Osteoblast (primary cell): ENCODE data around the gene ZNF488. TPM values are rescaled to one million over a fixed set of nuclear protein-coding genes. Genes with fewer than 3 reads are reported as not detected.
A peak's percentile ranks its signal among the peaks of the same experiment; 100 is the strongest.

Experiments
- DNase-seq: peaks from one replicate; pipeline ENCODE4 v3.0.0; 2011; ENCODE audit warnings: low spot score, mixed read lengths; ENCODE audit not compliant: insufficient read length; ENCODE audit errors: missing footprints
- H2AFZ ChIP-seq: 2 replicates; pipeline ENCODE4 v1.6.0; 2011; ENCODE audit warnings: mild to moderate bottlenecking, low read length
- H3K27ac ChIP-seq: 2 replicates; pipeline ENCODE4 v1.5.1; 2011; ENCODE audit warnings: mild to moderate bottlenecking, low read depth, low read length, moderate library complexity
- H3K27me3 ChIP-seq: 2 replicates; pipeline ENCODE4 v1.6.0; 2012; ENCODE audit warnings: mild to moderate bottlenecking, control low read depth, inconsistent platforms, low read length, moderate library complexity; ENCODE audit not compliant: insufficient read depth
- H3K36me3 ChIP-seq: 2 replicates; pipeline ENCODE4 v1.5.1; 2011; ENCODE audit warnings: mild to moderate bottlenecking, low read length, control low read depth, moderate library complexity; ENCODE audit not compliant: insufficient read depth
- H3K4me1 ChIP-seq: 2 replicates; pipeline ENCODE4 v1.5.1; 2011; ENCODE audit warnings: mild to moderate bottlenecking, low read length, control low read depth, moderate library complexity; ENCODE audit not compliant: insufficient read depth
- H3K4me2 ChIP-seq: 2 replicates; pipeline ENCODE4 v1.6.0; 2011; ENCODE audit warnings: mild to moderate bottlenecking, low read length; ENCODE audit not compliant: insufficient read depth
- H3K4me3 ChIP-seq: fragments of 200-600 bp; sonication (generic); 3 replicates; pipeline ENCODE4 v1.5.1; 2012; ENCODE audit warnings: mild to moderate bottlenecking, low read length, inconsistent platforms; ENCODE audit not compliant: insufficient read depth
- H3K79me2 ChIP-seq: 2 replicates; pipeline ENCODE4 v1.6.0; 2012; ENCODE audit warnings: mild to moderate bottlenecking, low read length, control low read depth, inconsistent platforms; ENCODE audit not compliant: insufficient read depth
- H3K9me3 ChIP-seq: 2 replicates; pipeline ENCODE4 v1.5.1; 2011; ENCODE audit warnings: low read depth, low read length, control low read depth
- H4K20me1 ChIP-seq: 2 replicates; pipeline ENCODE4 v1.6.0; 2012; ENCODE audit warnings: mild to moderate bottlenecking, low read length, control low read depth; ENCODE audit not compliant: insufficient read depth
- total RNA-seq: library from RNA; depleted of rRNA; stranded (reverse); fragments of >200 nt; gene quantifications from 2 replicates; pipeline ENCODE4 v1.2.3, GENCODE V29; 2012
- TF ChIP-seq, protein P1 (sequence below): IDR thresholded peaks from 2 replicates; pipeline ENCODE4 v1.5.1; 2011; ENCODE audit warnings: mild to moderate bottlenecking, low read depth, low read length, moderate library complexity; ENCODE audit errors: extremely low read depth

ZNF488 gene
- total RNA-seq, 1 donor = under 0.01 TPM

DNA sequence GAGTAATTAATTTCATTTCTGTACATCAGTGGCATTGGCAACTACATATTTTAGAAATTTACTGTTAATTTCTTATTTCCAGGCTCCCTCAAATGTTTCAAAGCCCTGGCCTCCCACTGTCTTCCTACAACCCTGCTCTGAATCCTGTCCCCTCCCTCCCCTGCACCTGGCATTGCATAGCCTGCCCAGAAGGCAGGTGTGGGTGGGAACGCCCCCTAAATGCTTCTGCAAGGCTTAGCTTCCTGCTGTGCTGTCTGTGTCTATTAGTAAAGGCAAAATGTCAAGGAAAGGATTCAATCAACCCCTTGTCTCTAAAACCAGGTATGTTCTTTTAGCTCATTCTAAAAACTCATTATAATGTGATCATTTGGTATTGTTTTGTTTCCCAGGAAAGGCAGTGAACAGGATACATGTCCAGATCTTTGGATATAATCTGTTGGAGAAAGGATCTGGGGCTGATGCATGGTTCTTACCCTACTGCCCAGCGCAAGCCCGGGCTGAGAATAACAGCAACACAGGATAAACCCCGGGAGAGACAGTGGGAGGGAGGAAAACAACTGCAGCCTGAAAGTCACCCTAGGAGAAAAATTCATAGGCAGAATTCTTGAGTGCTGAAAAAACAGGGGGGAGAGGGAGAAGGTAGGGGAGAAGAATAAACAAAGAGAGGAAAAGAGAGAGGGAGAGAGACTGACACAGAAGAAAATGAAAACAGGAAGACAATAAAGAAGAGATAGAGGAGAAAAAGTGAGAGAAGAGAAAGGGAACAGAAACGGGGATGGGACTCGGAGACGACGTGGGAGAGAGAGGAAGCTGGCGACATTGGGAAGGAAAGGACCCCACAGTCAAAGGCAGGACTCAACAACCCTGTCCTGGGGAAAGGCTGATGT, 589 bp downstream of the ZNF488 start:
- peaks cover 11% of the 10 kb centered on the region for H3K4me1 ChIP-seq
- no peak overlapping the region for H3K27ac ChIP-seq
- DNase-seq = no peak
- H3K4me2 ChIP-seq = peak overlapping the region; percentile 84
- no peaks in the 10 kb centered on the region for H3K36me3 ChIP-seq
- peak overlapping the region; percentile 81 for H3K4me3 ChIP-seq
- H4K20me1 ChIP-seq = no peaks in the 10 kb centered on the region
- no peaks in the 10 kb centered on the region for H3K79me2 ChIP-seq
- no peaks in the 10 kb centered on the region for H3K9me3 ChIP-seq
- peak overlapping the region; percentile 78 for H2AFZ ChIP-seq
- TF ChIP-seq, protein P1, sequence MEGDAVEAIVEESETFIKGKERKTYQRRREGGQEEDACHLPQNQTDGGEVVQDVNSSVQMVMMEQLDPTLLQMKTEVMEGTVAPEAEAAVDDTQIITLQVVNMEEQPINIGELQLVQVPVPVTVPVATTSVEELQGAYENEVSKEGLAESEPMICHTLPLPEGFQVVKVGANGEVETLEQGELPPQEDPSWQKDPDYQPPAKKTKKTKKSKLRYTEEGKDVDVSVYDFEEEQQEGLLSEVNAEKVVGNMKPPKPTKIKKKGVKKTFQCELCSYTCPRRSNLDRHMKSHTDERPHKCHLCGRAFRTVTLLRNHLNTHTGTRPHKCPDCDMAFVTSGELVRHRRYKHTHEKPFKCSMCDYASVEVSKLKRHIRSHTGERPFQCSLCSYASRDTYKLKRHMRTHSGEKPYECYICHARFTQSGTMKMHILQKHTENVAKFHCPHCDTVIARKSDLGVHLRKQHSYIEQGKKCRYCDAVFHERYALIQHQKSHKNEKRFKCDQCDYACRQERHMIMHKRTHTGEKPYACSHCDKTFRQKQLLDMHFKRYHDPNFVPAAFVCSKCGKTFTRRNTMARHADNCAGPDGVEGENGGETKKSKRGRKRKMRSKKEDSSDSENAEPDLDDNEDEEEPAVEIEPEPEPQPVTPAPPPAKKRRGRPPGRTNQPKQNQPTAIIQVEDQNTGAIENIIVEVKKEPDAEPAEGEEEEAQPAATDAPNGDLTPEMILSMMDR = no peak
- peaks cover 48% of the 10 kb centered on the region for H3K27me3 ChIP-seq

DNA sequence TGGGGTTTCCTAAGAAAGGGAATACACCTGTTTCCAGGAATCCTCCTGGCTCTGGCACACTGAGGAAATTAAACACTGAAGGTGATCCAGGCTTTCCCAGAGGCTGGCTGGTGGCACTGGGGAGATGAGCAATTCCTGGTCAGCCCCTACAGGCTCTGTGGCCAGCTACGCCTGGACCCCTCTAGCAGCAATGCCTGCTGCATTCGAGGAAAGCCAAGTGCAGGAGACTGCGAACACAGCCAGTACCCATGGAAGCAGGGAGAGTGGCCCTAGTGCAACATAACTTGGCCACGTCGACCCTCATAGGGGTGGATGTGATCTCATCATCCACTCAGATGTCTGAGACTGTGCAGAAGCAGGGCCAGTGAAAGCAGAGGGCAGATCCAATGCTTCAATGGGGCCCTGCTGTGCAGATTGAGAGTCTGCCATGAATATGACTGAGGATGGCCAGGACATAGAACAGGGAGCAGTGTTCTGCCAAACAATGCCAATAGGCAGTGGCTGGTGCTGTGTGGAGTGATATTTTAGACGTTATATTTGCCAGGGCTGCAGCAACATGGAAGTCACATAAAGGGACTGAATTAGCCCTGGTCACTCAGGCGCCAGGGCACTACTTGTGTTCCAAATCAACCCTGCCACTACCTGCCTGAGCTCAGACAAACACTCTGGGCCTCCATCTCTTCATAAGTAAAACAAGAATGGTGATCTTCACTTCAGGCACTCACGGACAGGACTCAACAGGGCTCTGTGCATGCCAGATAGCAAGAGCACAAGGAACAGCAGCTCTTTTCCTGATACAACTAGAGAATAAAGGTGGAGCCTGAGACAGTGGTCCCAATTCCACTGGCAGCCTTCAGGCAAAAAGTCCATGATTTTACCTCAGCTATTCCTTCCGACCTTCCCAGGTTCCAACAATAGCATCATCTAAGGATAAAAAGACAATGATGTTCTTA, 2.4 kb downstream of the ZNF488 start:
- H4K20me1 ChIP-seq = no peaks in the 10 kb centered on the region
- peaks cover 61% of the 10 kb centered on the region for H3K27me3 ChIP-seq
- H3K36me3 ChIP-seq = no peaks in the 10 kb centered on the region
- DNase-seq = no peak
- no peak overlapping the region for H3K4me2 ChIP-seq
- peaks cover 11% of the 10 kb centered on the region for H3K4me1 ChIP-seq
- H3K79me2 ChIP-seq = no peaks in the 10 kb centered on the region
- H3K27ac ChIP-seq = no peak overlapping the region
- H3K9me3 ChIP-seq = no peaks in the 10 kb centered on the region
- TF ChIP-seq, protein P1 = no peak
- H2AFZ ChIP-seq = no peak overlapping the region
- no peak overlapping the region for H3K4me3 ChIP-seq

DNA sequence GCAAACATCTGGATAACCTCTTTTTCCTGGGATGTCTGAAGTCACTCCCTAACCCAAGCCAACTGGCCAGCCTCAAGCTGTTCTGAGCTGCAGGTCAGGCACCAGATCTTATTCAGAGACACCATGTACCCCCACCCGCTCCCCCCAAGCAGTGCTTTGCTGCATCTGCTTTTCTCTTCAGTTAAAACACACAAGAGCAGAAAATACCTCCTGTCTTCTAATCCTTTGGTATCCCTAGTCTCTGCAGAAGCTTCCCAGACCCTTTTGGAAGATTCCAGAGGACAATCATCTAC, 3.0 kb downstream of the ZNF488 start:
- Histone ChIP-seq H2AFZ (no peak overlapping the region), H3K9me3 (no peaks in the 10 kb centered on the region), H3K79me2 (no peaks in the 10 kb centered on the region), H3K4me1 (peaks cover 11% of the 10 kb centered on the region), H4K20me1 (no peaks in the 10 kb centered on the region), H3K36me3 (no peaks in the 10 kb centered on the region), H3K4me3 (no peak overlapping the region), H3K27me3 (peaks cover 67% of the 10 kb centered on the region), H3K4me2 (no peak overlapping the region), H3K27ac (no peak overlapping the region)
- TF ChIP-seq, protein P1 = no peak
- DNase-seq = no peak
